CD14-positive monocyte (primary cell): ENCODE measurements around the gene CHAF1A. TPM values are rescaled to one million over a fixed set of nuclear protein-coding genes. Genes with fewer than 3 reads are reported as not detected.

Experiments used
- DNase-seq, 3 donors: peaks; one replicate each; pipeline ENCODE4 v3.0.0-alpha.2; 2011 to 2022
- H2AFZ ChIP-seq: 2 replicates; pipeline ENCODE4 v1.6.0; 2012; ENCODE audit warnings: mild to moderate bottlenecking, low read depth, low read length, inconsistent platforms; ENCODE audit not compliant: insufficient read depth, poor library complexity, severe bottlenecking
- H3K27ac ChIP-seq, 2 donors: 1 replicate in 1 of 2; 2 replicates in 1 of 2; pipeline ENCODE4 v1.5.1; 2012 to 2013; ENCODE audit warnings: low read length in 2 of 2, control low read depth in 1 of 2, inconsistent platforms in 1 of 2, low read depth in 1 of 2, mild to moderate bottlenecking in 1 of 2
- H3K27me3 ChIP-seq, 2 donors: one replicate each; pipeline versions ENCODE4 v1.6.0 to v1.6.1; 2011 to 2013; ENCODE audit warnings: low read length in 2 of 2; ENCODE audit not compliant: control insufficient read depth in 2 of 2, insufficient read depth in 2 of 2
- H3K36me3 ChIP-seq, 2 donors: replicated peaks in 1 of 2; 1 replicate in 1 of 2; 2 replicates in 1 of 2; pipeline versions ENCODE4 v1.5.1 to v1.6.1; 2012 to 2013; ENCODE audit warnings: low read length in 2 of 2, control low read depth in 1 of 2, inconsistent platforms in 1 of 2, mild to moderate bottlenecking in 1 of 2; ENCODE audit not compliant: insufficient read depth in 2 of 2, control insufficient read depth in 1 of 2
- H3K4me1 ChIP-seq, 2 donors: 1 replicate in 1 of 2; 2 replicates in 1 of 2; pipeline versions ENCODE4 v1.5.1 to v1.6.1; 2012 to 2013; ENCODE audit warnings: low read length in 2 of 2, control low read depth in 1 of 2, inconsistent platforms in 1 of 2, mild to moderate bottlenecking in 1 of 2, moderate library complexity in 1 of 2; ENCODE audit not compliant: insufficient read depth in 2 of 2, control insufficient read depth in 1 of 2
- H3K4me2 ChIP-seq: replicated peaks from 2 replicates; pipeline ENCODE3; 2012; ENCODE audit warnings: low read length, moderate library complexity, mild to moderate bottlenecking; ENCODE audit not compliant: poor library complexity, severe bottlenecking; ENCODE audit errors: extremely low read depth
- H3K4me3 ChIP-seq, 3 experiments: fragments of 200-600 bp in 1 of 3; sonication (generic) in 1 of 3; replicated peaks in 1 of 3; 1 replicate in 2 of 3; 2 replicates in 1 of 3; pipeline ENCODE4 v1.5.1; 2011 to 2013; ENCODE audit warnings: low read length in 3 of 3, mild to moderate bottlenecking in 3 of 3, control low read depth in 2 of 3, low read depth in 2 of 3, inconsistent platforms in 1 of 3, moderate library complexity in 1 of 3
- H3K79me2 ChIP-seq: 2 replicates; pipeline ENCODE4 v1.6.0; 2012; ENCODE audit warnings: mild to moderate bottlenecking, control low read depth, inconsistent platforms, low read length, moderate library complexity; ENCODE audit not compliant: insufficient read depth
- H3K9ac ChIP-seq: 2 replicates; pipeline ENCODE4 v1.6.0; 2017; ENCODE audit warnings: low read length, mild to moderate bottlenecking; ENCODE audit not compliant: insufficient read depth, poor library complexity, severe bottlenecking
- H3K9me3 ChIP-seq, 2 donors: replicated peaks in 1 of 2; 1 replicate in 1 of 2; 2 replicates in 1 of 2; pipeline versions ENCODE4 v1.5.1 to v1.6.1; 2012 to 2013; ENCODE audit warnings: low read length in 2 of 2, control low read depth in 1 of 2; ENCODE audit not compliant: control insufficient read depth in 1 of 2, insufficient read depth in 1 of 2
- H4K20me1 ChIP-seq: 2 replicates; pipeline ENCODE4 v1.6.0; 2012; ENCODE audit warnings: mild to moderate bottlenecking, low read length, control low read depth, moderate library complexity; ENCODE audit not compliant: insufficient read depth
- H3K27ac Mint-ChIP-seq, 7 donors: one replicate each; pipeline ENCODE4 v1.8.0; 2020; ENCODE audit warnings: mild to moderate bottlenecking in 7 of 7, mixed read lengths in 7 of 7, moderate library complexity in 6 of 7, inconsistent platforms in 2 of 7
- H3K27me3 Mint-ChIP-seq, 3 donors: one replicate each; pipeline ENCODE4 v1.8.0; 2021 to 2022; ENCODE audit warnings: low read depth in 3 of 3, mild to moderate bottlenecking in 3 of 3, mixed read lengths in 3 of 3, moderate library complexity in 3 of 3, inconsistent platforms in 1 of 3
- H3K36me3 Mint-ChIP-seq, 2 donors: one replicate each; pipeline ENCODE4 v1.8.0; 2020; ENCODE audit warnings: mixed read lengths in 2 of 2, inconsistent platforms in 1 of 2, mild to moderate bottlenecking in 1 of 2
- H3K4me1 Mint-ChIP-seq: one replicate; pipeline ENCODE4 v1.8.0; 2020; ENCODE audit warnings: mild to moderate bottlenecking, mixed read lengths
- H3K4me3 Mint-ChIP-seq, 2 donors: one replicate each; pipeline ENCODE4 v1.8.0; 2020; ENCODE audit warnings: mild to moderate bottlenecking in 2 of 2, mixed read lengths in 2 of 2, moderate library complexity in 1 of 2
- H3K9me3 Mint-ChIP-seq, 7 donors: one replicate each; pipeline ENCODE4 v1.8.0; 2020 to 2022; ENCODE audit warnings: mixed read lengths in 7 of 7, mild to moderate bottlenecking in 6 of 7, moderate library complexity in 6 of 7, inconsistent platforms in 2 of 7
- WGBS: methylation state at CpG from one replicate; pipeline ENCODE4 v1.1.5; 2013; ENCODE audit warnings: missing lambda C conversion rate; ENCODE audit not compliant: insufficient coverage; 5-methylcytosine and 5-hydroxymethylcytosine counted together
- intact Hi-C, 2 donors: fragments of 100-400 bp; cut with micrococcal nuclease; formaldehyde crosslinking; loops; one replicate each; pipeline versions ENCODE4 v1.15.0 to v1.15.1; 2023
- polyA plus RNA-seq, 3 donors: library from polyadenylated mRNA; depleted of rRNA in 1 of 3; unstranded in 2 of 3; stranded (reverse) in 1 of 3; fragments of 300-500 nt in 2 of 3; fragments of >200 nt in 1 of 3; fragmentation: Illumina TruSeq in 2 of 3; gene quantifications; 1 replicate in 2 of 3; 2 replicates in 1 of 3; pipeline ENCODE4 v1.2.3, GENCODE V29; 2012 to 2021
- TF ChIP-seq, protein P1 (sequence below): fragments of 200-600 bp; IDR thresholded peaks from one replicate; pipeline ENCODE4 v1.8.0; 2022; ENCODE audit warnings: antibody characterized with exemption, mild to moderate bottlenecking

CHAF1A gene
- polyA plus RNA-seq, 3 donors = 4.4 to 26.4 (median 5.4) TPM

DNA sequence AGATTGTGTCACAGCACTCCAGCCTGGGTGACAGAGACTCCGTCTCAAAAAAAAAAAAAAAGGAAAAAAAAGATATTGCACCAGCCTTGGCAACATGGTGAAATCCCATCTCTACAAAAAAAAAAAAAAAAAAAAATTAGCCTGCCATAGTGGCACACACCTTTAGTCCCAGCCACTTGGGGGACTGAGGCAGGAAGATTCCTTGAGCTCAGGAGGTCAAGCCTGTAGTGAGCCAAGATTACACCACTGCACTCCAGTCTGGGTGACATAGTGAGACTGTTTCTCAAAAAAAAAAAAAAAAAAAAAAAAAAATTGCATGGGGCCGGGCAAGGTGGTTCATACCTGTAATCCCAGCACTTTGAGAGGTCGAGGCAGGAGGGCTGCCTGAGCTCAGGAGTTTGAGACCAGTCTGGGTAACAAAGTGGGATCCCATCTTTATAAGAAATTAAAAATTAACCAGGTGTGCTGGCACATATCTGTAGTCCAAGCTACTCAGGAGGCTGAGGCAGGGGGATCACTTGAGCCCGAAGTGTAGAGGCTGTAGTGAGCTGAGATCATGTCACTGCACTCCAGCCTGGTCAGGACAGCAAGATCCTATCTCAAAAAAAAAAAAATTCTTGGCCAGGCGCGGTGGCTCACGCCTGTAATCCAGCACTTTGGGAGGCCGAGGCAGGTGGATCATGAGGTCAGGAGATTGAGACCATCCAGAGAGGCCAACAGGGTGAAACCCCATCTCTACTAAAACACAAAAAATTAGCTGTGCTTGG, 62.6 kb downstream of the CHAF1A start:
- Histone ChIP-seq H3K9me3 (no peaks in the 10 kb centered on the region), H3K4me3 (no peak overlapping the region), H3K27me3 (no peaks in the 10 kb centered on the region), H2AFZ (no peak overlapping the region), H3K4me2 (no peak overlapping the region), H3K9ac (no peak overlapping the region), H3K36me3 (no peaks in the 10 kb centered on the region), H3K4me1 (no peaks in the 10 kb centered on the region), H4K20me1 (no peaks in the 10 kb centered on the region), H3K79me2 (no peaks in the 10 kb centered on the region), H3K27ac (no peak overlapping the region)
- intact Hi-C loops = no loop called here
- Mint-ChIP-seq H3K4me3 (no peak overlapping the region), H3K36me3 (no peaks in the 10 kb centered on the region), H3K4me1 (no peaks in the 10 kb centered on the region), H3K27ac (peak overlapping the region in 1 of 7 donors; percentile 31), H3K9me3 (peaks cover 0 to 2% (median 0%) of the 10 kb centered on the region in 7 donors), H3K27me3 (peaks cover 0 to 4% (median 3%) of the 10 kb centered on the region in 3 donors)
- 80% methylated on average over 5 of the region's 8 CpGs for WGBS
- DNase-seq = no peak
- TF ChIP-seq, protein P1, sequence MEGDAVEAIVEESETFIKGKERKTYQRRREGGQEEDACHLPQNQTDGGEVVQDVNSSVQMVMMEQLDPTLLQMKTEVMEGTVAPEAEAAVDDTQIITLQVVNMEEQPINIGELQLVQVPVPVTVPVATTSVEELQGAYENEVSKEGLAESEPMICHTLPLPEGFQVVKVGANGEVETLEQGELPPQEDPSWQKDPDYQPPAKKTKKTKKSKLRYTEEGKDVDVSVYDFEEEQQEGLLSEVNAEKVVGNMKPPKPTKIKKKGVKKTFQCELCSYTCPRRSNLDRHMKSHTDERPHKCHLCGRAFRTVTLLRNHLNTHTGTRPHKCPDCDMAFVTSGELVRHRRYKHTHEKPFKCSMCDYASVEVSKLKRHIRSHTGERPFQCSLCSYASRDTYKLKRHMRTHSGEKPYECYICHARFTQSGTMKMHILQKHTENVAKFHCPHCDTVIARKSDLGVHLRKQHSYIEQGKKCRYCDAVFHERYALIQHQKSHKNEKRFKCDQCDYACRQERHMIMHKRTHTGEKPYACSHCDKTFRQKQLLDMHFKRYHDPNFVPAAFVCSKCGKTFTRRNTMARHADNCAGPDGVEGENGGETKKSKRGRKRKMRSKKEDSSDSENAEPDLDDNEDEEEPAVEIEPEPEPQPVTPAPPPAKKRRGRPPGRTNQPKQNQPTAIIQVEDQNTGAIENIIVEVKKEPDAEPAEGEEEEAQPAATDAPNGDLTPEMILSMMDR = no peak

DNA sequence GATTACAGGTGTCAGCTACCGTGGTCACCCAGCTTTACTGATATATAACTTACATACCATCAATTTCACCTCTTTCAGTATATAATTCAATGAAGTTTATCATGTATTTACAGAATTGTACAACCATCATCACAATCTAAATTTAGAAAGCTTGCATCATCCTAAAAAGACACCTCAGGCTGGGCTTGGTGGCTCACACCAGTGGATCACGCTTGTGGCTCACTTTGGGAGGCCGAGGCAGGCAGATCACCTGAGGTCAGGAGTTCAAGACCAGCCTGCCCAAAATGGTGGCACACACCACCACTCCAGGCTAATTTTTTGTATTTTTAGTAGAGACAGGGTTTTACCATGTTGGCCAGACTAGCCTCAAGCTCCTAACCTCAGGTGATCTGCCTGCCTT, 65.4 kb downstream of the CHAF1A start:
- Histone ChIP-seq H3K9me3 (no peaks in the 10 kb centered on the region), H3K9ac (no peak overlapping the region), H3K27me3 (no peaks in the 10 kb centered on the region), H2AFZ (no peak overlapping the region), H3K79me2 (peaks cover 5% of the 10 kb centered on the region), H4K20me1 (peaks cover 4% of the 10 kb centered on the region), H3K4me3 (no peak overlapping the region), H3K4me1 (peaks cover 12 to 14% of the 10 kb centered on the region in 2 donors), H3K4me2 (no peak overlapping the region), H3K27ac (no peak overlapping the region), H3K36me3 (no peaks in the 10 kb centered on the region)
- no peak for DNase-seq
- Mint-ChIP-seq H3K4me1 (peaks cover 5% of the 10 kb centered on the region), H3K9me3 (peaks cover 0 to 2% (median 0%) of the 10 kb centered on the region in 7 donors), H3K27ac (no peak overlapping the region), H3K4me3 (no peak overlapping the region), H3K27me3 (peaks cover 0 to 1% (median 0%) of the 10 kb centered on the region in 3 donors), H3K36me3 (no peaks in the 10 kb centered on the region)
- WGBS = 90% methylated on average over 2 of the region's 3 CpGs
- intact Hi-C loops = no loop called here
- TF ChIP-seq, protein P1 = no peak
